CD4-positive, alpha-beta T cell treated with Interleukin-6 for 4 hours (primary cell): Measurements from ENCODE around the gene HSDL2.
"Not testable (repeated sequence)": the region's sequence is repeated elsewhere in the genome, so short reads cannot be mapped to it uniquely, and the experiment has no call there.

Source experiments
- DNase-seq: peaks from one replicate; pipeline ENCODE4 v3.0.0-alpha.2; 2020; ENCODE audit warnings: mixed read lengths

The HSDL2 gene

DNA sequence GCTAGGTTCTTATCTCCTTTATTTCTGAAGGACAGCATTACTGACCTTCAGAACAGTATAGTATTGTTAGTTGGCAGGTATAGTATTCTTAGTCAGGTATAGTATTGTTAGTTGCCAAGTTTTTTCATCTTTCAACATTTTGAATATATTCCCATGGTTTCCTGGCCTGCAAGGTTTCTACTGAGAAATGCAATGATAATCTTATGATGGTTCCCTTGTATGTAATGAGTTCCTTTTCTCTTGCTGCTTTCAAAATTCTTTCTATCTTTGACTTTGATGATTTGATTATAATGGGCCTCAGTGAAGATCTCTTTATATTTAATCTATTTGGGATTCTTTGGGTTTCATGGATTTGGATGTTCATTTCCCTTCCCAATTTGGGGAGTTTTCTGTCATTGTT is 12.4 kb upstream of the HSDL2 start:
- no peak for DNase-seq

DNA sequence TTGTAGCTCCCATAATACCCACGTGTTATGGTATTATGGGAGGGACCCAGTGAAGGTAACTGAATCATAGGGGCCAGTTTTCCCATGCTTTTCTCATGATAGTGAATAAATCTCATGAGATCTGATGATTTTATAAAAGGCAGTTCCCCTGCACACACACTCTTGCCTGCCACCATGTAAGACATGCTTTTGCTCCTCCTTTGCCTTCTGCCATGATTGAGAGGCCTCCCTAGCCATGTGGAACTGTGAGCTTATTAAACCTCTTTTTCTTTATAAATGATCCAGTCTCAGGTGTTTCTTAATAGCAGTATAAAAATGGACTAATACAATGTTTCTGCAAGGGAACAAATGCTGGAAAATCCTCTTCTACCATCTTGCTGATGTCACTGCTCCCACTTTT is 10.1 kb upstream of the HSDL2 start:
- no peak for DNase-seq

DNA sequence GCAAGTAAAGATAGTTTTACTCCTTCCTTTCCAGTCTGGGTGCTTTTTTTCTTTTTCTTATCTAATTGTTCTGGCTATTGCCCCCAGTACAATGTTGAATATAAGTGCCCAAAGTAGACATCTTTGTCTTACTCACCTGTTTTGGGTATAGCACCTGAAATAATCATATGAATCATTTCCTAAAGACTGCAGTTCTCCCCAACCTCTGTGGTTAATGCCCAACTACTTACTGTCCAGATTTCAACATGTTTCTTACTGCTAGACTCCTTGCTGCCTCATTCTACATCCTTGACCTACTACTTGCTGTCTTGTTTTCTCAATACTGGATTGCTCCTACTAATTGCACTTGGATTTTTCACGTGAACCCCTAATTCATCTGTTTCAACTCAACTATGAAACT is 8.8 kb upstream of the HSDL2 start:
- DNase-seq, result no peak

DNA sequence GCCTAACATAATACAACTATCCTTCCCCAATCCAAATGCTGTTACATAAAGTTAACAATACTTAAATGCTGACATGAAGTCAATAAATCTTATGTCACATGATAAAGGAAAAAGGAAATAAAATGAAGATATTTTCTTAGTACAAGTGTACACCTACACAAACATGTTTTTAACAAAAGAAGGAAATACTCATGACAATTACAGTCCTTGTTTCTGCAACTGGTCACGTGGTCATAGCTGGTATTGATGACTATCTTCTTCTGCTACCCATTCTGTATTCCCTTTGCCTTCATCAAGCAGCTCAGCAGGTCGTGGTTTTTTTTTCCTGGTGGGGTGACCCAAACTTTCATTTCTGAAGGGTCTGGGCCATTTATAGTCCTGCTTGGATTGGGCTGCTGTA is 6.2 kb upstream of the HSDL2 start:
- DNase-seq, result not testable (repeated sequence)

DNA sequence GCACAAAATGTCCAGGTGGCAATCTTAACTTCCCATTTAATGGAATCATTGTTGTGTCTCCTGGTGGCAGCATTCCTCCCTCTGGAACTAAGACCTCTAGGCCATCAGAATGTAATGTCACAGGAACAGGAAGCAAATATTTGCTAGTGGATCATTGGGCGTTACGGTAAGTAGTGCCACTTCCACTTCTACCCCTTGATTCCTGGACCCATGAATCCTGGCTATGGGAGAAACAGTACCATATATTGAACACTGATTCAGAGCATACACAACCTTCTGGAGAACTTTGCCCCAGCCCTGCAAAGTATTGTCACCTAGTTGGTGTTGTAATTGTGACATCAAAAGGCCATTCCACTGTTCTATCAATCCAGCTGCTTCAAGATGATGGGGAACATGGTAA is 5.7 kb upstream of the HSDL2 start:
- DNase-seq, result not testable (repeated sequence)

DNA sequence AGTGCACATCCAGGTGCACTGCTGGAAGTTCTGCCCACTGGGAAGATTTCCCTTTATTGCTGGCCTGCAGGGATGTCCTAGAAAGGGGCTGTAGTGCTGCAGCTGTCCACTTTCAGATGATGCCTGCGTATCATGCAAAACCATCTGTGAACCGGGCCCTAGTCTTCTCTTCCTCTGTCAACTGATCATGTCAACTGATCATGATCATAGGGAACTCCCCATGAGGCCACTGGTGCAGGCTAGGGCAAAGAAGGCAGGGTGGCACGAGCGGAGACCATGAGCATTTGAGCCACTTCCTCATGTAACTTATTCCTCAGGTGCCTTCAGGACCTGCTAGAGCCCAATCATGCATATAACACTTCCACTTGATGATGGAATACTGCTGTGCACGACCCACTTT is 4.5 kb upstream of the HSDL2 start:
- DNase-seq, result no peak

DNA sequence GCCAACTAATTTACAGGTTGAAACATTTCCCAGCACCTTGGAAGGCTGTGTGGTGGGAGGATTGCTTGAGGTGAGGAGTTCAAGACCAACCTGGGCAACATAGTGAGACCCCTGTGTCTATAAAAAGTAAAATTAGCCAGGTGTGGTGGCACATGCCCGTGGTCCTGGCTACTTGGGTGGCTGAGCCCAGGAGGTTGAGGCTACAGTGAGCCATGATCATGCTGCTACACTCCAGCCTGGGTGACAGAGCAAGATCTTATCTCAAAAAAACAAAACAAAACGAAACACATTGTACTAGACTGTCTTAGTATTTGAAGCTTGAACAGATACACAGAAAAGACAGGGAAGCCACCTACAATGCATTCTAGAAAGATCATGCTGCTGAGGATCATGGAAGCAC is 2.8 kb upstream of the HSDL2 start:
- DNase-seq, result no peak

DNA sequence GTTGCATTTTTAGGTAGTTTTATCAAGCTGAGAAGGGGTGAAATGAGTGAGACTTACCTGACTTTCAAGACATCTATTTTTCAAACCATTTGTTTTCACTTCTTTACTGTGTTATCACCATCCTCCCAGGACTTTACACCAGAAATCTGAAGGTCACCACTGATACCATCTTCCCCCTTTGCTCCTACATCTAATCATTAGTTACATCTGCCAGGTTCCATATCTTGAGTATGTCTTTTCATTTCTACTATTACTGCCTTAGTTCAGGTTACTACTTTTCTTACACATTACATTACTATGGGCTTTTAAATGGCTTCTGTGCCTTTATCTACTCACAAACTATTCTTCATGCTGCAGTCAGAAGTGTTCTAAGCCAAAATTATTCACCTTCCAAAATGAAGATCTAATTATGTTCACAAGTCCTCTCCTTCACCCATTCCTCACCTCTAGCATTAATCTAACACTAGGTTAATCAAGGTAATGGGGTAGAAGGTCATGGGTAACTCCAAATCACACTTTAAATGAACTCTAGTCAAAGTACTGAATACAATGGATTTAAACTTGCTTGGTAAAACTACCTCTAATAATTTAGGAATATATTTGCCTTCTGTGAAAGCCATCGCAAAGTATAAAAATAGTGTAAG is 2.1 kb upstream of the HSDL2 start:
- no peak for DNase-seq

DNA sequence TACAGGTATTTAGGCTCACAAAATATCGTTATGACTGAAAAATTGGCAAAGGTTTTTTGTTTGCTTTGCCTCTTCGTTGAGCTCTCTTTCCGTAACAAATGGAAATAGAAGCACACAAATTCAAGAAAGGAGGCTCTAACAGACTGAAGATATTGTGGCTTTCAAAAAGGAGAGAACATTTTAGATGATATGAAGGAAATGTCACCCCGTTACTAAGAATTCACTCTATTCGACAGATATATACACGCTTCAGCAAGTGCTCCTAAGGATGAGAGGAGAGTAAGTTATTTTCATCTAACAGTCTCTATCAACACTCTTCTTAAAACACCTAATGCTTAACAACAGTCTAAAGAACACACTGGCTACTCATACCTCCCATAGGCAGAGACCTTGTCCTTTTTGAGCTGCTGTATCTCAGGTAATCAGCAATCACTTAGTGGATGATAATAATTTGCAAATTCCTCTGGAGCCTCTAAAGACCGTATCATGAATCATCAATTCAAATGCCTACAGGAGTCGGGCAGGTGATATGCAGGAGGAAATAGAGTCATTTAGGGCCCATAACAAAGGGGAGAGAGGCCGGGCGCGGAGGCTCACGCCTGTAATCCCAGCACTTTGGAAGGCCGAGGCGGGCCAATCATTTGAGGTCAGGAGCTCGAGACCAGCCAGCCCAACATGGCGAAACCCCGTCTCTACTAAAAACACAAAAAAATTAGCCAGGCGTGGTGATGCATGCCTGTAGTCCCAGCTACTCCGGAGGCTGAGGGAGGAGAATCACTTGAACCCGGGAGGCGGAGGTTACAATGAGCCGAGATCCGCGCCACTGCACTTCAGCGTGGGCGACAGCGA is 1.4 kb upstream of the HSDL2 start:
- DNase-seq, result peak; percentile 21

DNA sequence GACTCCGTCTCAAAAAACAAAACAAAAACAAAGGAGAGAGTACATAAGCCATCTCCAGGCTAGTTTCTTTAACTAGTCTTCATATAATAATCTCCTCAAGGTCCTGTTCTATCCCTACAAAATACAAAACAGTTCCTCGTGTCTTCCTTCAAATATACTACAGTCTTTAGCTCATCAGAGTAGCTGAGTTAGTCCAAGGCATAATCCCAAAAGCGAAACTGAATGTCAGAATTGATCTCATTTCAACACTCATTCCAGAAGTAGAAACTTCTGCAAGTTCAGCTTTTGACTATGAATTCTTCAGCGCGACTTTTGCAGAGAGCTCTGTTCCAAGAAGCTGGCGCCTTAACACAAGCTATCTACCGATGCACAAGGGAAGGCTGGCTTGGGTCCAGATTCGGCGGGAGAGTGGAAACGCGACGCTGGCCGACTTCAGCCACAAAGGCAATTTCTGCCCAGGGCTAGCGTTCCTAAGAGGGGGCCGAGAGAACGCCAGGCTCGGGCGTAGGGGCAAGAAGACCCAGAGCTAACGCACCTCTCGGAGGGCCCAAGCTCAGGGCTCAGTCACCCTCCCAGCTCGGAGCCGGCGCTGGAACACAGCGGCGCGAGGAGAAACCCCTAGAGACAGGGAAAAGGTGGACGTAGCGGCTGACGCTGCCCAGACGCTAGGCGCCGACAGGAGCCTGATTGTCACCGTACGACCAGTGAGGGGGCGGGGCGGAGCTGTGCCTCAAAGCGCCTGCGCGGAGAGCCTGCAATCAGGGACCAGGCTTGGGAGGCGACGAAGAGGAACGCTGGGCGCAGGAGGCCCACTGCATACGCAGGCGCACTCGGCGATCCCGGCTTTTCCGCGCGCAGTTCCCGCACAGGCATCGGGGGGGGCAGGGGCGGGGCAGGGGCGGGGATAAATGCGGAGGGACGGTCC is 469 bp upstream of the HSDL2 start:
- DNase-seq, result peak; percentile 99

DNA sequence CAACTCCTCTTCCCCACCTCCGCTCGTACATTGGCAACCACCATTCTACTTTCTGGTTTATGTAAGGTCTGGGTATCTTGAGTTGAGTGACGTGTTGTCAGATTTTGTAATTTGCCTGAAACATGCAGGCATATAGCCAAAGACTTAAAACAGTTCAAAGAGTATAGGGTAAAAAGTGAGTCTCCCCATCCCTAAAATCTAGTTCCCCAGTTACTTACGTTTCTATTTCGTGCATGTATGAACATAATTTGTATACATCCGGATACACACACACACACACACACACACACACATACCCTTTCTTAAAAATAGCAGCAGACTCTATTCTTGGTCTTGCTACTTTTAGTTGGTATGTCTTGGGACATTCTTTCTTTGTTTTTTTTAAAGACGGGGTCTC is 915 bp downstream of the HSDL2 start:
- no peak for DNase-seq

DNA sequence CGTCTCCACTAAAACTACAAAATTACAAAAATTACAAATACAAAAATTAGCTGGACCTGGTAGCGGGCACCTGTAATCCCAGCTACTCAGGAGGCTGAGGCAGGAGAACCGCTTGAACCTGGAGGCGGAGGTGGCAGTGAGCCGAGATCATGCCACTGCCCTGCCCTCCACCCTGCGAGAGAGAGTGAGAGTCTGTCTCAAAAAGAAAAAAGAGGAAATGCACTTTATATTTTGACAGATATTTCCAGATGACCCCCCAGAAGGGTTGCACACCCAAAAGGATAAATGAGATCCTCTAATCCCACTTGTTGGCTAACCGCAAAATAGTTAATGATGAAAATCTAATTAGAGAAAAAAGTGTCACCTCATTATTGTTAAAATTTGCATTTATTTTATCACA is 2.2 kb downstream of the HSDL2 start:
- DNase-seq, result no peak

DNA sequence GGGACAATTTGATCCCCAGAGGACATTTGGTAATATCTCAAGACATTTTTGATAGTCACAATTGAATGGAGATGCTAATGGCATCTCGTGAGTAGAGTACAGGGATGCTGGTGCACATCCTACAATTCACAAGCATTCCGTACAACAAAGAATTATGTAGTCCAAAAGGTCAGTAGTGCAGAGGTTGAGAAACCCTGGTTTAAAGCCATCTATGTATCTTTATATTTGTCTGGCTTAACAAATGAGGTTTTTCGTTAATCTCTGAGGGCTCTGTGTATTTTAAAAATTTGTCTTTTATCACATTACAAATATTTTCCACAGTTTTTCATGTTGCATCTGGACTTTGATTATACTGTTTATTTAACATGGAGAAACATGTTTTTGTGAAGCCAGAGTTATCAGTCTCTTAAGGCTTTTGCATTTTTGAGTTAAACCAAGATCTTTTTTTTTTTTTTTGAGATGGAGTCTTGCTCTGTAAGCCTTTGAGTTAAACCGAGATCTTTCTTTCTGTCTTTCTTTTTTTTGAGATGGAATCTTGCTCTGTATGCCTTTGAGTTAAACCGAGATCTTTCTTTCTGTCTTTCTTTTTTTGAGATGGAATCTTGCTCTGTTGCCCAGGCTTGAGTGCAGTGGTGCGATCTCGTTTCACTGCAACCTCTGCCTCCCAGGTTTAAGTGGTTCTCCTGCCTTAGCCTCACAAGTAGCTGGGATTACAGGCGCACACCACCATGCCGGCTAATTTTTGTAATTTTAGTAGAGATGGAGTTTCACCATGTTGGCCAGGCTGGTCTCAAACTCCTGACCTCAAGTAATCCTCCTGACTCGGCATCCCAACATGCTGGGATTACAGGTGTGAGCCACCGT is 2.8 kb downstream of the HSDL2 start:
- DNase-seq, result no peak

DNA sequence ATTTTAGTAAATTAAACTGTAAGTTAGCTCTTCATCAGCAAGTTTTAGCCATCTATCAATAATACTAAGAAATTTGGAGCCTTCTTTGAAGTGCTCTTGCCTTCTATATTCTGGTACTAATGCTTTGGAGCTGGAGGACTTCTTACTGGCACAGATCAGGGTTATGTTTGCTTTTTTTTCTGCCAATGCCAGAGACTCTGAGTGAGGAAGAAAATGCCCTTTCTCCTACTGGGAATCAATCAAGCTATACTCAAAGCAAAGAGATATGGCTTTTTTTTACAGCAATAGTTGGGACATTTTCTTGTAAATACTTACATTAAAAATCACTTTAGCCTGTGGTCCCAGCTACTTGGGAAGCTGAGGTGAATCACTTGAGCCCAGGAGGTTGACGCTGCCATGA is 4.3 kb downstream of the HSDL2 start:
- DNase-seq, result no peak

DNA sequence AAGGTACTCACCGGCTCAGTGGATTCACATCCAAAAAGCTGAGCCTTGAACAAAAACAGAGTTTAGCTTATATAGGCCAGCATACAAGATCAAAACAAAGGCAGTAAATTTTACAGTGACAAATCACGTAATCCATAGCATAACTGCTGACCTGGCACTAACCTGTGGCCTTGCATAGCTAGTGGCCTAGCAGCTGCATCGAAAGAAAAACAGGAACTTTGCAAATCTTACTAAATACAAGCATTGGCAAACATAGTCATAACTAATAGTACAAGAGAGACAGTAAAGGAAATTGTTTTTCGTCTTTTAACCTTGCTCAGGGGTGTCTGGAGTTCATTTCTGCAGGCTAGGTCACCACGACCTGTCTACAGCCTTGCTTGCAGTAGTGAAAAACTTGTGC is 4.8 kb downstream of the HSDL2 start:
- no peak for DNase-seq

DNA sequence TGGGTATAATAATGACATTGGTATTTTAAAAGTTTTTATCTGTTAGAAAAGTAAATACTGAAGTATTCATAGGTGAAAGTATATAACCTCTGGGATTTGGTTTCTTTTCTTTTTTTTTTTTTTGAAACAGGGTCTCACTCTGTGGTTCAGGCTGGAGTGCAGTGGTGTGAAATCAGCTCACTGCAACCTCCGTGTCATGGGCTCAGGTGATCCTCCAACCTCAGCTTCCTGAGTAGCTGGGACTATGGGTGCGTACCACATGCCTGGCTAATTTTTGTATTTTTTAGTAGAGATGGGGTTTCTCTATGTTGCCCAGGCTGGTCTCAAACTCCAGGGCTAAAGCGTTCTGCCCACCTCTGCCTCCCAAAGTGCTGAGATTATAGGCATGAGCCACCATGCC is 7.2 kb downstream of the HSDL2 start:
- DNase-seq, result no peak

DNA sequence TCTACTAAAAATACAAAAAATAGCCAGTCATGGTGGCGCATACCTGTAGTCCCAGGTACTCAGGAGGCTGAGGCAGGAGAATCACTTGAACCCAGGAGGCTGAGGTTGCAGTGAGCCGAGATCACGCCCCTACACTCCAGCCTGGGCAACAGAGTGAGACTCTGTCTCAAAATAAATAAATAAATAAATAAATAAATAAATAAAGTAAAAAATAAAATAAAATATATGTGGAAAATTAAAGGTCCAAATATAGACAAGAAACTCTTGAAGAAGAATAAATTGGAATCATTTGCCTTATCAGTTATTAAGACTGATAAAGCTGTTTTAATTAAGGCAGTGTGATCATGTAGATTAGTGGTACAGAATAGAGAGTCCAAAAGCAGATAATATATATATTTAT is 10.0 kb downstream of the HSDL2 start:
- DNase-seq, result not testable (repeated sequence)

DNA sequence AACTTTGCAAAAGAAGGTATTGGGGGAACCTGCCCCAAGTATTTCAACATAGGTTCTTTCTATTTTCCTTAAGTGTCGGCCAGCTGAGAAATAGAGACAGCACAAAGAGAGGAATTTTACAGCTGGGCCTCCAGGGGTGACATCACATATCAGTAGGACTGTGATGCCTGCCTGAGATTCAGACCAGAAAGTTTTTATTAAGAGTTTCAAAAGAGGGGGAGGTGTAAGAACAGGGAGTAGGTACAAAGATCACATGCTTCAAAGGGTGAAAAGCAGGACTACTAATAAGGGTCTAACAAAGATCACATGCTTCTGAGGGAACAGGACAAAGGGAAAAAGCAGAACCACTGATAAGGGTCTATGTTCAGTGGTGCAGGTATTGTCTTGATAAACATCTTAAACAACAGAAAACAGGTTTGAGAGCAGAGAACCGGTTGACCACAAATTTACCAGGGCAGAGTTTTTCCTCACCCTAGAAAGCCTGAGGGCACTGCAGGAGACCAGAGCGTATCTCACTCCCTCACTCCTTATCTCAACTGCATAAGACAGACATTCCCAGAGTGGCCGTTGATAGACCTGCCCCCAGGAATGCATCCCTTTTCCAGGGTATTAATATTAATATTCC is 12.1 kb downstream of the HSDL2 start:
- DNase-seq, result not testable (repeated sequence)

DNA sequence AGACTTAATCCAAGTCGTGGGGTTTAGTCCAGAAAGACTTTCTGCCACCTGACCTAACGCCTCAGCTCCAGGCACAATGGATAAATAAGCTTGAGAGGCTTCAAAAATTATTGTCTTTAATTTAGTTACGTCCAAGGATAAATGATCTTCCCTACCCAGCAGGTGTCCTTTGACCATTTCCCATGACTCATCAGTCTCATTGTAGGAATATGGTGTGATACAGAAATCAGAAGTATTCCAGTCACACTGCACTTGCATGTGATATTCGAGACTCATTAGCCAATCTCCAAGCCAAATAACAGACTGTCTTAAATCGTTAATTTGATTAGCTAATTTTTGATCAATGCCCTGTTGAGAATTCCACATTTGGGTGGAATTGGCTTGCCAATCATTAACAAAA is 13.2 kb downstream of the HSDL2 start:
- not testable (repeated sequence) for DNase-seq

DNA sequence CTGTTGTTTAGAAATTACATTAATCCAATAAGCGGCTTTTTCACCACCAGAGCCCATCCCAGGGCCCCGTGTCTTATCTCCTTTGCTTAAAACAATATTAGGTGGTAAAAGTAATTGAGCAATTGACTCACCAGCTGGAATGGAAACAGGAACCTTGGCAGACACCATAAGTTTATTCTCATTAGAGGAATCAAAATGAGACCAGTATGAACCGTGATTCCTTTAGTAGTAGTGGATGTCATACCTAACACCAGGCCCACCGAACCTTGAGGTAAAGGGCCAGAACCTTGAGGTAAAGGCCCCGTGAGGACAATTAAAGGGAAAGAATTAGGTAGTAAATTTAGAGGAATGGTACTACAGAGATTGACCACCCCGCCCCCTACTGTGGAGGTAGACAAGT is 16.5 kb downstream of the HSDL2 start:
- DNase-seq, result no peak

DNA sequence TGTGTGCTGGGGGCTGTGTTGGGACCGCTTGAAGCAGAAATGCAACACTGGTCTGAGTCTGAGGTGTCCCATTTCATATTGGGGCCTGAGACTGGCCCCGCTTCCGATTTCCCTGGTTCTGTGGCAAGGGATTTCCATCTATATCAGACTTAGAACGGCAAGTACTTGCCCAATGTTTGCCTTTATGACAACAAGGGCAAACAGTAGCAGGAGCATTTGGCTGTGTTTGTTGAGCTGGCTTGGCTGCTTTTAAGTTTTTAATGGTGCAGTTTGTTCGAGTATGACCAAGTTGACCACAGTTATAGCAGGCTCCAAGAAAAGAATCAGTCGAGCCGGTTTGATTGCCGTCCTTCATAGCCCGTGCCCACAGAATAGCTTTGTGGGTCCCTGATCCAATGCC is 17.0 kb downstream of the HSDL2 start:
- no peak for DNase-seq

DNA sequence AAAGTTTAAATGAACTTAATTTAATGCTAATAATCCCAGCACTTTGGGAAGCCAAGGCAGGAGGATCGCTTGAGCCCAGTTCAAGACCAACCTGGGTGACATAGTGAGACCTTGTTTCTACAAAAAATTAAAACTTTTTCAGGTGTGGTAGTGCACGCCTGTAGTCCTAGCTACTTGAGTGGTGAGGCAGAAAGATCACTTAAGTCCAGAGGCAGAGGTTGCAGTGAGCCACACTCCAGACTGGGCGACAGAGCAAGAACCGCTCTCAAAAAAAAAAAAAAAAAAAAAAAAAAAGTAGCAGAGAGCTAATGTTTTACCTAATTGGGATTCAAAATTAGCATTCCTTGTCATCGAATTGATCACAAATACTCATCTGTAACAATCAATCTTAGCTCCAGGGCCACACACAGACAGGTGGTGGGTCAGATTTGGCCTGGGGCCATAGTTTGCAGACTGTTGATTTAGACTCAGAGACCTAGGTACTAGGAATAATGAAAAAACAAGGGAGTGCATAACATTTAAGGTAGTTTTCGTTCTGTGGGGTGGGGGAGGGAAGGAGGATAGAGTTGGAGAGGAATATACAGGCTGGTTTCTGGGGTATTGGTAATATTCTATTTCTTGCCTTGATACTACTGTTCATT is 21.4 kb downstream of the HSDL2 start:
- DNase-seq, result no peak
